ENCODE measurements around the gene AKR1C1. TPM values are rescaled to one million over a fixed set of nuclear protein-coding genes. Genes with fewer than 3 reads are reported as not detected.
"Not testable (repeated sequence)": the region's sequence is repeated elsewhere in the genome, so short reads cannot be mapped to it uniquely, and the experiment has no call there.

AKR1C1 gene
- total RNA-seq, 1 experiment from 2014 or later: 1.4 TPM

GRCh38 chr10:5025461-5025881 lies 62.3 kb downstream of the AKR1C1 start:
- not testable (repeated sequence) for DNase-seq (ENCODE audit: low read depth in 1 of 2, low spot score in 2 of 2)

GRCh38 chr10:5030989-5031388 lies 67.8 kb downstream of the AKR1C1 start:
- H3K4me1 ChIP-seq (replicated peaks): no peaks in the 10 kb centered on the region
- no peaks in the 10 kb centered on the region for H3K27me3 ChIP-seq (replicated peaks)
- DNase-seq (ENCODE audit: low read depth in 1 of 2, low spot score in 2 of 2): no peak
- no peak overlapping the region for H3K4me3 ChIP-seq
- H3K36me3 ChIP-seq: no peaks in the 10 kb centered on the region
- H3K27ac ChIP-seq: no peak overlapping the region
- no peaks in the 10 kb centered on the region for H3K9me3 ChIP-seq (replicated peaks)

More at GRCh38 chr10:5025461-5025881, 62.3 kb downstream of the AKR1C1 start:
- not testable (repeated sequence) for H3K4me3 ChIP-seq; H3K27me3 ChIP-seq (replicated peaks); H3K4me1 ChIP-seq (replicated peaks); H3K36me3 ChIP-seq; H3K9me3 ChIP-seq (replicated peaks); H3K27ac ChIP-seq

- H3K4me3 ChIP-seq; H3K4me1 ChIP-seq (replicated peaks); H3K9me3 ChIP-seq (replicated peaks); H3K27ac ChIP-seq; DNase-seq (ENCODE audit: low read depth in 1 of 2, low spot score in 2 of 2); H3K36me3 ChIP-seq; H3K27me3 ChIP-seq (replicated peaks): not testable (repeated sequence)
These were observed 68.4 kb downstream of the AKR1C1 start for GRCh38 chr10:5031588-5031987.

- DNase-seq (ENCODE audit: low read depth in 1 of 2, low spot score in 2 of 2); H3K9me3 ChIP-seq (replicated peaks); H3K36me3 ChIP-seq; H3K27ac ChIP-seq; H3K4me3 ChIP-seq; H3K4me1 ChIP-seq (replicated peaks); H3K27me3 ChIP-seq (replicated peaks): not testable (repeated sequence)
These were observed 69.2 kb downstream of the AKR1C1 start for GRCh38 chr10:5032444-5032843.

Other genes starting within 250 kb of the AKR1C1 start
- gene AKR1E2, start 137.2 kb upstream of the AKR1C1 start, total RNA-seq (2014; rRNA removed; shearing (Covaris generic)): 17.0 and 24.5 TPM in 2 replicates
- 0.18 TPM in 1 of 2 replicates, not detected in the other for gene AKR1C2, start 40.4 kb downstream of the AKR1C1 start, total RNA-seq (2014; rRNA removed; shearing (Covaris generic))
- 0.55 and 0.75 TPM in 2 replicates for gene AKR1C3, start 131.0 kb downstream of the AKR1C1 start, total RNA-seq (2014; rRNA removed; shearing (Covaris generic))
- gene AKR1C8, start 221.7 kb downstream of the AKR1C1 start, total RNA-seq (2014; rRNA removed; shearing (Covaris generic)): 0.16 TPM in 1 of 2 replicates, not detected in the other
- not detected in 2 replicates for gene AKR1C4, start 233.4 kb downstream of the AKR1C1 start, total RNA-seq (2014; rRNA removed; shearing (Covaris generic))

Measured in SJSA1 (cell line).